Measurements from ENCODE around the gene CNKSR2.

Gene CNKSR2

DNA sequence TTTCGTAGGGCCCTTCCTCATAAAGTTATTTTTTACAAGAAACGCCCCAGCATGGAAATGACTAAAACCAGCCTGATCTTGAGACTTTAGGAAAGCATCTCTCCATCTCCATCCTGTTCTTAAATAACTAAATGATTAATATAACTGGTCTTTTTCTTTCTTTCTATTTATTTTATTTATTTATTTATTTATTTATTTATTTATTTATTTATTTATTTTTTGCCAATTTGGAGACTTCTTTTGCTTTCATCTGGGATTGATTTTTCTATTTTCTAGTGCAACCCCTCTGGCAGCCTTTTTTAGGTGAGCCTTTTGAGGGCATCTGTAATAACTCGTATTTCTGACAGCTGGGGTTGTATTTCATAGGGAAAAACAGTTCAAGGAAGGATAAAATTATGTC is 285.1 kb downstream of the CNKSR2 start:
- ChIA-PET CTCF (no interaction called here), POLR2A (no interaction called here)
- H3K4me3 ChIP-seq (ENCODE audit: low read depth, low read length) = no peak overlapping the region
- no peak for DNase-seq (ENCODE audit: low read depth, low spot score)
- TF ChIP-seq, protein P1, sequence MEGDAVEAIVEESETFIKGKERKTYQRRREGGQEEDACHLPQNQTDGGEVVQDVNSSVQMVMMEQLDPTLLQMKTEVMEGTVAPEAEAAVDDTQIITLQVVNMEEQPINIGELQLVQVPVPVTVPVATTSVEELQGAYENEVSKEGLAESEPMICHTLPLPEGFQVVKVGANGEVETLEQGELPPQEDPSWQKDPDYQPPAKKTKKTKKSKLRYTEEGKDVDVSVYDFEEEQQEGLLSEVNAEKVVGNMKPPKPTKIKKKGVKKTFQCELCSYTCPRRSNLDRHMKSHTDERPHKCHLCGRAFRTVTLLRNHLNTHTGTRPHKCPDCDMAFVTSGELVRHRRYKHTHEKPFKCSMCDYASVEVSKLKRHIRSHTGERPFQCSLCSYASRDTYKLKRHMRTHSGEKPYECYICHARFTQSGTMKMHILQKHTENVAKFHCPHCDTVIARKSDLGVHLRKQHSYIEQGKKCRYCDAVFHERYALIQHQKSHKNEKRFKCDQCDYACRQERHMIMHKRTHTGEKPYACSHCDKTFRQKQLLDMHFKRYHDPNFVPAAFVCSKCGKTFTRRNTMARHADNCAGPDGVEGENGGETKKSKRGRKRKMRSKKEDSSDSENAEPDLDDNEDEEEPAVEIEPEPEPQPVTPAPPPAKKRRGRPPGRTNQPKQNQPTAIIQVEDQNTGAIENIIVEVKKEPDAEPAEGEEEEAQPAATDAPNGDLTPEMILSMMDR (IDR thresholded peaks at IDR 0.05; ENCODE audit: insufficient read depth, low read length, missing control alignments) = no peak

DNA sequence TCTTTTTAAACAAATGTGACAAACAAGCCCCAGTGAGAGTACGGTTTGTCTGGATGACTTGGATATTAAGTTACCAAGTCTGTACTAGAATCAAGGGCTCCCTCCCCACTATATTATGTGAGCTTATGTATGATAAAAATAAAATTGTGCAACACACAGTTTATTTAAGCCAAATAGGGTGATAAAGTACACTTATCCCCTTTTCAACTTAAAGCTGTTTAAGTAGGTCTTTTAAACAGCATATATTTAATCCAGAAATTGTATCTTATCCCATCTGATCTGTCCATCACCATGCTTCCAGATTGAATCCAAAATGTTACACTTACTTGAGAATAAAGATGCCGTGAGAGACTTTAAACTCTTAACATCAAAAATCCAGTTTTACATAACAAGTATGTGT is 285.9 kb downstream of the CNKSR2 start:
- H3K4me3 ChIP-seq (ENCODE audit: low read depth, low read length) = no peak overlapping the region
- TF ChIP-seq, protein P1 (IDR thresholded peaks at IDR 0.05; ENCODE audit: insufficient read depth, low read length, missing control alignments) = no peak
- DNase-seq (ENCODE audit: low read depth, low spot score) = no peak
- CTCF ChIA-PET = no interaction called here
- POLR2A ChIA-PET = no interaction called here

DNA sequence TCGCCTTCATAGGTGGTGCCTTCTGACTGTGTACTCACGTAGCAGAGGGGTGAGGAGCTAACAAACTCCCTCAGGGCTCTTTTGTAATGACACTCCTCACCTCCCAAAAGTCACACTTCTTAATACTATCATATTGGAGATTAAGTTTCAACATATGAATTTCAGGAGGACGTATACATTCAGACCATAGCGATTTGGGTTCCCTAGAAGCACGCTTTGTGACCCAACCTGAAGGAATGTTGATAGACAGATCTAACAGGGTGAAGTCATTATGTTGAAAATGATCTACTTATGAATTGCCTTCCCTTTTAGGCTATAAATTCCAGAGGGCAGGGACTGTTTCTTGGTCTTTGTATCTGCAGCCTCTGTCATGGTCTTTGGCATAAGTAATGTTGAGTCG is 287.1 kb downstream of the CNKSR2 start:
- H3K4me3 ChIP-seq (ENCODE audit: low read depth, low read length) = no peak overlapping the region
- TF ChIP-seq, protein P1 (IDR thresholded peaks at IDR 0.05; ENCODE audit: insufficient read depth, low read length, missing control alignments) = no peak
- DNase-seq (ENCODE audit: low read depth, low spot score) = no peak
- ChIA-PET CTCF (no interaction called here), POLR2A (no interaction called here)

DNA sequence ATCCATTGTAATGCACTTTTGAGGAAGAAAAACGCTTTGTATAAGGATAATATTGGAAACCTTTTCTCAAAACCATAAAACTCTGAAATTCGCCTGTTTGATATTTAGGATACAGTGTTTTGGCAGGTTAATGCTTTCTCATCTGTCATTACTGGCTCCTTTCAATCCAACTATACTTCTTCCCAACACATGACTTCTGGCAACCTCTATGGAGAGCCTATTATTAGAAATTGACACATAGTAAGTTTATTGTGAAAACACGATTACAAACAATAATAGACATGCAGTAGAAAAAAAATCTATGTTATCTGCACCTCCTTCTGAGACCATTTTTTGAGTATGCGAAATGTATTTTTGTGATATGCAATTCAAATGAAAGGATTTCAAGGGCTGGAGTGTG is 288.5 kb downstream of the CNKSR2 start:
- DNase-seq (ENCODE audit: low read depth, low spot score) = no peak
- CTCF ChIA-PET = no interaction called here
- POLR2A ChIA-PET = no interaction called here
- no peak overlapping the region for H3K4me3 ChIP-seq (ENCODE audit: low read depth, low read length)
- TF ChIP-seq, protein P1 (IDR thresholded peaks at IDR 0.05; ENCODE audit: insufficient read depth, low read length, missing control alignments) = no peak

DNA sequence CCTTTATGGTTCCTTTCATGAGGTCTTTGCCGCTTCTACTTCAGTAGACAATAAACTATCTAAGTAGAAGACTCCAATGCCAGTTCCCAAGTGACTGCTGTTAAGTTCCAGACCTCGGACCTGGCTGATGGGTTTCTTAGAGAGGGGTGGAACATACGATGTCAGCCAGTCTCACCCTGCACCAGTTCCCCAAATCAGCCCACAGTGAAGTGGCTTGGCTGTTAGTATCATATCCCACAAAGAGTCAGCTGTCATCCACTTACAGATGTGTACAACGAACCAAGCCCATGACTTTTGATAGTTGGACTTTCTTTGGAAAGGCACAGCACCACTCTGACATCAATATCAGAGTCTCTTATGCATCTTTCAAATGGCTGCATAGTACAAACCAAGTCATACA is 292.0 kb downstream of the CNKSR2 start:
- POLR2A ChIA-PET = no interaction called here
- no peak overlapping the region for H3K4me3 ChIP-seq (ENCODE audit: low read depth, low read length)
- no peak for DNase-seq (ENCODE audit: low read depth, low spot score)
- TF ChIP-seq, protein P1 (IDR thresholded peaks at IDR 0.05; ENCODE audit: insufficient read depth, low read length, missing control alignments) = no peak
- CTCF ChIA-PET = no interaction called here

DNA sequence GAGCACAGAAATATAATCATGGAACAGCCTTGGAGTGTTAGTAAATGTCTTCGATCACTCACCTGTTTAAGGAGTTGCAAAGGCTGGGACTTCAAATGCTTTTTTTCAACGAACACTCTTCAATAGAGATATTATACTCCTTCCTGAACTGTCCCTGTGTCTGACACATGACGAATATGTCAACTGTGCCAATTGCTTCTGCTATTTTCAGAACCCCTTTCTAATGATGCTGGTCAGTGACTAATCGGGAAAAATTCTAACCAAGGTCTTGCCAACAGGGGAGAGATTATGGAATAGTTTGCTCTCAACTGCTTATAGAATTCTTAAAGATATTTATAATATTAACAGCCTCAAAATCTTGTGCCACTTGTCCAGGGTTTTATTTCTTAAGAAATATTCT is 292.5 kb downstream of the CNKSR2 start:
- CTCF ChIA-PET = no interaction called here
- TF ChIP-seq, protein P1 (IDR thresholded peaks at IDR 0.05; ENCODE audit: insufficient read depth, low read length, missing control alignments) = no peak
- POLR2A ChIA-PET = no interaction called here
- H3K4me3 ChIP-seq (ENCODE audit: low read depth, low read length) = no peak overlapping the region
- peak; percentile 0 for DNase-seq (ENCODE audit: low read depth, low spot score)

Data from AG04449 (cell line).